GM12892 (cell line): ENCODE measurements around the gene C4orf50.
"Not testable (repeated sequence)": the region's sequence is repeated elsewhere in the genome, so short reads cannot be mapped to it uniquely, and the experiment has no call there.

Experiments used
- POLR2A ChIP-seq: IDR thresholded peaks from 2 replicates; pipeline ENCODE4 v1.6.1; 2011; ENCODE audit warnings: low read depth, low read length, control low read depth
- POLR2AphosphoS5 ChIP-seq: IDR thresholded peaks from 2 replicates; pipeline ENCODE4 v1.6.1; 2011; ENCODE audit warnings: low read depth, low read length, control low read depth

DNA sequence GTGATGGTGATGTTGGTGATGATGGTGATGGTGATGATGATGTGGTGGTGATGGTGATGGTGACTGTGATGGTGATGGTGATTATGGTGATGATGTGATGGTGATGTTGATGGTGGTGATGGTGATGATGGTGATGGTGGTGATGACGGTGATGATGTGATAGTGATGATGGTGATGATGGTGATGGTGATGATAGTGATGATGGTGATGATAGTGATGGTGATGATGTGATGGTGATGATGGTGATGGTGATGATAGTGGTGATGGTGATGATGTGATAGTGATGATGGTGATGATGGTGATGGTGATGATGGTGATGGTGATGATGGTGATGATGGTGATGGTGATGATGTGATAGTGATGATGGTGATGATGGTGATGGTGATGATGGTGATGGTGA, 14.7 kb downstream of the C4orf50 start:
- TF ChIP-seq POLR2AphosphoS5, POLR2A: not testable (repeated sequence)
